A549 (cell line): ENCODE results near the gene SLC47A2.

ENCODE experiments used
- BHLHE40 ChIP-seq: IDR thresholded peaks from 2 replicates; pipeline ENCODE4 v1.6.1; 2012; ENCODE audit warnings: low read depth, low read length, inconsistent platforms
- CBX8 ChIP-seq: fragments of 200-600 bp; sonication (generic); IDR thresholded peaks from 2 replicates; pipeline ENCODE4 v1.6.1; 2016
- CEBPB ChIP-seq, 2 experiments: fragments of >200 bp in 1 of 2; sonication (Bioruptor Twin) in 1 of 2; formaldehyde crosslinking in 1 of 2; IDR thresholded peaks; 2 replicates each; pipeline ENCODE4 v1.6.1; 2012 to 2016
- HDAC2 ChIP-seq: fragments of 200-600 bp; sonication (generic); IDR thresholded peaks from 2 replicates; pipeline ENCODE4 v1.6.1; 2016
- JUN ChIP-seq, 2 experiments: fragments of >200 bp; sonication (Bioruptor Twin); formaldehyde crosslinking; IDR thresholded peaks; 2 replicates in 1 of 2; 3 replicates in 1 of 2; pipeline ENCODE4 v1.6.1; 2016 to 2017
- MAFK ChIP-seq: fragments of 450-650 bp; IDR thresholded peaks from 2 replicates; pipeline ENCODE4 v1.6.1; 2014; ENCODE audit not compliant: partially characterized antibody
- NR3C1 ChIP-seq: fragments of >200 bp; sonication (Bioruptor Twin); formaldehyde crosslinking; IDR thresholded peaks from 3 replicates; pipeline ENCODE4 v1.6.1; 2017
- SMC3 ChIP-seq: fragments of >200 bp; sonication (Bioruptor Twin); formaldehyde crosslinking; IDR thresholded peaks from 3 replicates; pipeline ENCODE4 v1.6.1; 2018; ENCODE audit warnings: inconsistent platforms
- SREBF2 ChIP-seq: fragments of 450-650 bp; IDR thresholded peaks from 2 replicates; pipeline ENCODE4 v1.6.1; 2014; ENCODE audit warnings: mild to moderate bottlenecking, moderate library complexity
- ZNF302 ChIP-seq: fragments of 250-450 bp; sonication (Bioruptor Pico); IDR thresholded peaks from 2 replicates; pipeline ENCODE4 v1.9.0; 2021; ENCODE audit warnings: inconsistent platforms, mild to moderate bottlenecking, moderate library complexity
- TF ChIP-seq, protein P1 (sequence below): fragments of >200 bp; sonication (Bioruptor Twin); formaldehyde crosslinking; IDR thresholded peaks from 3 replicates; pipeline ENCODE4 v1.5.1; 2016
- TF ChIP-seq, protein P2 (sequence below): fragments of 450-650 bp; IDR thresholded peaks from 2 replicates; pipeline ENCODE4 v1.6.1; 2014; ENCODE audit warnings: antibody characterized with exemption

DNA sequence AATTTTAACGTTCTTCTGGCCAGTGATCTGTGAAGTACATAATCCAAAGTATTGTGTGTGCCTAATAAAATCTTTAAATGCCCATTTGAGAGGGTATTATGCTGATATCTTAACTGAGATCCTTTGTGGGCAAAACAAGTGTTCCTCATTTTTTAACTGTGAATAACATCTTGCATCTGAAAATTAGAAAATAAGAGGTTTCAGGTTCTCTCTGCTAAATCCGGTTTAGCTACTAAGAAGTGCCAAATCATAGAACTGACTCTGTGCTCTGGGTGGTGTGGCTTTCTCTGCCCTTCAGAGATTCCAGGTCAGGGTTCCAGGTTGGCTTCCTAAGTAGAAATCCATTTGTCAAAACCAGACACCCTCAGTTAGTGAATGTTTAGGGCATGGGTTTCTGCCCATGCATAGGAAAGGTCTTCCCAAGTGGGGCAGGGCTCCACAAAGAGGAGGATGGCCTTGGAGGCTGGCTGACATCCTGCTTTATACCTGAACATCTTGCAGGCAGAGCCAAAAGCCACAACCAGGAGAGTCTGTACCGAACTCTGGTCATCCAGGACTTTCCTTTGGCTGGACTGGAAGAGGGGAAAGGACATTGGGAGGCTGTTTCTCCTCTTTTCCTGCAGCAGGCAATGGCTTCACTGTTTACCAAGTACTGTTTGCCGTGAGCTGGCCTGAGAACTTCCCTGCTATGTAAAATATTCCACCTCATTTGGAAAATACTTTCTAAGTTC lies 59.4 kb downstream of the SLC47A2 start:
- TF ChIP-seq, protein P1, sequence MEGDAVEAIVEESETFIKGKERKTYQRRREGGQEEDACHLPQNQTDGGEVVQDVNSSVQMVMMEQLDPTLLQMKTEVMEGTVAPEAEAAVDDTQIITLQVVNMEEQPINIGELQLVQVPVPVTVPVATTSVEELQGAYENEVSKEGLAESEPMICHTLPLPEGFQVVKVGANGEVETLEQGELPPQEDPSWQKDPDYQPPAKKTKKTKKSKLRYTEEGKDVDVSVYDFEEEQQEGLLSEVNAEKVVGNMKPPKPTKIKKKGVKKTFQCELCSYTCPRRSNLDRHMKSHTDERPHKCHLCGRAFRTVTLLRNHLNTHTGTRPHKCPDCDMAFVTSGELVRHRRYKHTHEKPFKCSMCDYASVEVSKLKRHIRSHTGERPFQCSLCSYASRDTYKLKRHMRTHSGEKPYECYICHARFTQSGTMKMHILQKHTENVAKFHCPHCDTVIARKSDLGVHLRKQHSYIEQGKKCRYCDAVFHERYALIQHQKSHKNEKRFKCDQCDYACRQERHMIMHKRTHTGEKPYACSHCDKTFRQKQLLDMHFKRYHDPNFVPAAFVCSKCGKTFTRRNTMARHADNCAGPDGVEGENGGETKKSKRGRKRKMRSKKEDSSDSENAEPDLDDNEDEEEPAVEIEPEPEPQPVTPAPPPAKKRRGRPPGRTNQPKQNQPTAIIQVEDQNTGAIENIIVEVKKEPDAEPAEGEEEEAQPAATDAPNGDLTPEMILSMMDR, result no peak
- TF ChIP-seq ZNF302 (no peak), NR3C1 (no peak), MAFK (no peak), HDAC2 (no peak), CBX8 (no peak), BHLHE40 (no peak), SREBF2 (no peak), SMC3 (no peak), JUN (IDR thresholded peaks at IDR 0.05) (no peak), CEBPB (IDR thresholded peaks at IDR 0.05) (no peak)
- TF ChIP-seq, protein P2, sequence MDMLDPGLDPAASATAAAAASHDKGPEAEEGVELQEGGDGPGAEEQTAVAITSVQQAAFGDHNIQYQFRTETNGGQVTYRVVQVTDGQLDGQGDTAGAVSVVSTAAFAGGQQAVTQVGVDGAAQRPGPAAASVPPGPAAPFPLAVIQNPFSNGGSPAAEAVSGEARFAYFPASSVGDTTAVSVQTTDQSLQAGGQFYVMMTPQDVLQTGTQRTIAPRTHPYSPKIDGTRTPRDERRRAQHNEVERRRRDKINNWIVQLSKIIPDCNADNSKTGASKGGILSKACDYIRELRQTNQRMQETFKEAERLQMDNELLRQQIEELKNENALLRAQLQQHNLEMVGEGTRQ, result no peak
